NT2/D1 (cell line): ENCODE results near the gene CCDC85C.

Experiments used
- SUZ12 ChIP-seq: IDR thresholded peaks from 2 replicates; pipeline ENCODE4 v1.6.1; 2011; ENCODE audit not compliant: insufficient read length, insufficient read depth; ENCODE audit errors: extremely low read depth
- ZNF274 ChIP-seq: IDR thresholded peaks from 2 replicates; pipeline ENCODE4 v1.6.1; 2011; ENCODE audit warnings: mild to moderate bottlenecking, low read depth, low read length

DNA sequence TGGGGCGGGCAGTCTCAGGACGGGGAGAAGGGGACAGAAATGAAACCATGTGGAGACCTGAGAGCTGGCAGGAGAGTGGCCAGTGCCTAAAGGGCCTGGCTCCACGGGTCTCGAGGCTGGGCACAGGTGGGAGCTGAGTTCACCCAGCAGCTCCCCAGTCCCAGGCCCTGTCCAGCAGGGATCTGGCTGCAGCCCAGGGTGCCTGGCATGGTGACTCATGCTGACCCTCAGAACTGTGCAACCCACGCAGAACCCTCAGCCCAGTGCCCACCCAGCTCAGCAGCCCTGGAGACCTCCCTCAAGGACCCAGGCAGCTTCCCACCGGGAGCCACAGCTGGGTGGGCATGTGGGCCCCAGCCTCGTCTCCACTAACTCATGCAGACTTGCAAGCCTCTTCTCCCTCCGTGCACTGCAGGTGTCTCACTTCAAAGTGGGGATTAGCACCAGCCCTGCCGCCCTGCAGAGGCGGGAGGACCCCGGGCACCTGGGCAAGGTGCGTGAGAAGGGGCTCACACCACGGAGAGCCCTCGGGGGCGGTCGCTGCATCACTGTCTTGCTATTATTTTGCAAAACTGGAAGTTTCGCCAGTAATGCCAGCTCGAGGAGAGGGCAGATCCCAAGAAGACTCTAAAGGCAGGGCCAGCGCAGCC lies 76.5 kb downstream of the CCDC85C start:
- TF ChIP-seq ZNF274 (no peak), SUZ12 (no peak)
